Measurements from ENCODE around the gene MASP1. TPM values are rescaled to one million over a fixed set of nuclear protein-coding genes. Genes with fewer than 3 reads are reported as not detected.

The MASP1 gene
- total RNA-seq, 6 experiments from 2014 or later = 84.6 to 146 (median 114) TPM

DNA sequence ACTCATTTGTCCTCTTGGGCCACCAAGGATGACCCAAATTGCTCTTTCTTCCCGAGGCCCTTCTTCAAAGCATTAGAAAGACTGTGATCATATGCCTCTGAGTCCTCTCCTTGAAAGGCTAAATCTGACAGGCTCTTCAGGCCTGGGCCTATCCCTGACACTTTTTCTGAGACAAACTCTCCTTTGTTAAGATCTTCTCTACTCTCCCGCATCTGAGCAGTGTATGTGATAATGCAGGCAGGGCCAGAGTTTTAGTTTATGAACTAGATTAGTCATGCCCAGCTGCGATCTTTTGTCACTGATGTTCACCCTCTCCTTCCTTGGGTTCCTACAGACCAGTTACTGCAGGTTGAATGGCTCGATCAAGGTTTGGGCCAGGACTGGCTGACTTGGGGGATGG, 39.2 kb downstream of the MASP1 start:
- WGBS (ENCODE audit: insufficient coverage, low coverage, low lambda C conversion rate, missing lambda C conversion rate) = 75% methylated on average over 4 of the region's 4 CpGs

DNA sequence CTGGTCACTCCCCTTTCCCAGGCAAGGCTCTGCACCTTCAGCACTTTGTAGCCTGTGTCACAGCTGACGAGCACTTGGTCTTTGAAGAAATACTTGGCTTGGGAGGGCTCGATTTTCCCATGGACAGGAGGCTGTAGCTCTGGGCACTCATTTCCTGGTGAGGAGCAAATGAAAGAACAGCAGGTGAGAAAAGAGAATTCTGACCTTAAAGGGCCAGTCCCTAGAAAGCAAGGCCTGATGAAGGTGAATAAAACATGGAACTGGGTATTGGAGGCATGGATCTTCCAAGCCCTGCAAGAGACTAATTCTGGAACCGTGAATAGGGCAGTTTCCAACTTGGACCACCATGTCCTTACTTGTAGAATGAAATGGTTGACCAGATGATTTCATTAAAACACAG, 39.9 kb downstream of the MASP1 start:
- Histone ChIP-seq H3K27ac (no peak overlapping the region), H3K27me3 (no peaks in the 10 kb centered on the region), H3K4me3 (no peak overlapping the region), H3K9me3 (no peaks in the 10 kb centered on the region), H3K4me1 (no peaks in the 10 kb centered on the region), H3K36me3 (peaks cover 5 to 68% (median 32%) of the 10 kb centered on the region in 4 donors)
- 80% methylated on average over 1 of the region's 3 CpGs for WGBS (ENCODE audit: insufficient coverage, low coverage, low lambda C conversion rate, missing lambda C conversion rate)
- ATAC-seq (no peak), DNase-seq (no peak)
- TF ChIP-seq, protein P1, sequence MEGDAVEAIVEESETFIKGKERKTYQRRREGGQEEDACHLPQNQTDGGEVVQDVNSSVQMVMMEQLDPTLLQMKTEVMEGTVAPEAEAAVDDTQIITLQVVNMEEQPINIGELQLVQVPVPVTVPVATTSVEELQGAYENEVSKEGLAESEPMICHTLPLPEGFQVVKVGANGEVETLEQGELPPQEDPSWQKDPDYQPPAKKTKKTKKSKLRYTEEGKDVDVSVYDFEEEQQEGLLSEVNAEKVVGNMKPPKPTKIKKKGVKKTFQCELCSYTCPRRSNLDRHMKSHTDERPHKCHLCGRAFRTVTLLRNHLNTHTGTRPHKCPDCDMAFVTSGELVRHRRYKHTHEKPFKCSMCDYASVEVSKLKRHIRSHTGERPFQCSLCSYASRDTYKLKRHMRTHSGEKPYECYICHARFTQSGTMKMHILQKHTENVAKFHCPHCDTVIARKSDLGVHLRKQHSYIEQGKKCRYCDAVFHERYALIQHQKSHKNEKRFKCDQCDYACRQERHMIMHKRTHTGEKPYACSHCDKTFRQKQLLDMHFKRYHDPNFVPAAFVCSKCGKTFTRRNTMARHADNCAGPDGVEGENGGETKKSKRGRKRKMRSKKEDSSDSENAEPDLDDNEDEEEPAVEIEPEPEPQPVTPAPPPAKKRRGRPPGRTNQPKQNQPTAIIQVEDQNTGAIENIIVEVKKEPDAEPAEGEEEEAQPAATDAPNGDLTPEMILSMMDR (IDR thresholded peaks at IDR 0.05) = no peak
- intact Hi-C loops (cut with DNase I) = no loop called here

More for the DNA sequence above, 39.2 kb downstream of the MASP1 start:
- DNase-seq (no peak), ATAC-seq (no peak)
- Histone ChIP-seq H3K36me3 (peaks cover 6 to 75% (median 33%) of the 10 kb centered on the region in 4 donors), H3K9me3 (no peaks in the 10 kb centered on the region), H3K27me3 (no peaks in the 10 kb centered on the region), H3K4me3 (no peak overlapping the region), H3K27ac (no peak overlapping the region), H3K4me1 (no peaks in the 10 kb centered on the region)
- TF ChIP-seq POLR2A (IDR thresholded peaks at IDR 0.05) = no peak
- TF ChIP-seq, protein P1 (IDR thresholded peaks at IDR 0.05) = no peak
- intact Hi-C loops (cut with DNase I) = no loop called here

DNA sequence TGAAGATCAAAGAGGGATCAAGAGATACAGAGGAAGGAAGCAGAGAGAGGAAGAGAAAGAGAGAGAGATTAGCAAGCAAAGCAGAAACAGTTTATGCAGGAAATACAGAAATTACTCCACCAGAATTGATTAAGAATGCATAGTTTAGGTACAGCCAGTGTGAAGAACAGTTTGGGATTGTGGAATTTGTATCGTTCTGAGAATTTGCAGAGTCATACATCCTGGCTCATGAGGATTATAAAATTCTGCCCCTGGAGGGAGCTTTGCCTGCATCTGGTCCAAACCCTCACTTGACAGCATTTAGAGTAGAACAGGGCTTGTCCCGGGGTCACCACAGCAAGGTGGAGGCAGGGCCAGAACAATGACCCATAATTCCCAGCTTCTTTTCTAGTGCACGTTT, 44.1 kb downstream of the MASP1 start:
- no peak overlapping the region for H3K27ac ChIP-seq
- 45% methylated on average over 2 of the region's 3 CpGs for WGBS (ENCODE audit: insufficient coverage, low coverage, low lambda C conversion rate, missing lambda C conversion rate)

DNA sequence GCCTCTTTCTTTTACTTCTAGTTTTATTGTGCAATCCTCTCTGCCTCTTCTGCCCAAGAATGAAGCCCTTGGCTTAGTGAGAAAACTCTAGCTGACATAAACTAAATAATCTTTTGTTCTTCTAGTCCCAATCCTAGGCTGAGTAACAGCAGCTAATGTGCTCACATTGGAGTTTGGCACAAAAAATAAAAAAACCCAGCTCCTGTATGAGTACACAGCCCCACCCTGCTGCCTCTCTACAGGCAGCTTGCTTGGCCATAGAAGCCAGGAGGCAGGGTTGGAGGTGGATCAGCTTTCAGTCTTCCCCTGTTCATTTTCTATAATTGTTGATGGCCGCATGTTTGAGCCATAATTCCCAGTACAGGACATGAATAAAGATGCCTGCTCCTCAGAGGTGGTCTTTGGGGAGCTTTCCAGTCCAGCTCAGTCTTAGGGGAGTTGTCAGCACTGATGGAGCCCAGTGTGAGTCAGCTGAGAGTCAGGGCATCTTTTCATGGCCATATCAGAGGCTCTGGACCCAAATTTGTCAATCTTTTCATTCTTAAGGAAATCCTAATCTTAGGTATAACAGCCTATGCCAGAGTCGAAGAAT, 47.5 kb downstream of the MASP1 start:
- TF ChIP-seq, protein P1 (IDR thresholded peaks at IDR 0.05) = no peak
- TF ChIP-seq POLR2A (IDR thresholded peaks at IDR 0.05) = no peak
- Histone ChIP-seq H3K9me3 (no peaks in the 10 kb centered on the region), H3K27ac (no peak overlapping the region), H3K36me3 (peaks cover 0 to 24% (median 6%) of the 10 kb centered on the region in 4 donors), H3K27me3 (no peaks in the 10 kb centered on the region), H3K4me1 (no peaks in the 10 kb centered on the region), H3K4me3 (no peak overlapping the region)
- WGBS (ENCODE audit: insufficient coverage, low coverage, low lambda C conversion rate, missing lambda C conversion rate) = 75% methylated on average over 1 of the region's 2 CpGs
- DNase-seq (no peak), ATAC-seq (peak in 1 of 4 donors; percentile 10)
- intact Hi-C loops (cut with DNase I) = no loop called here

More for the DNA sequence above, 44.1 kb downstream of the MASP1 start:
- H3K36me3 ChIP-seq = peaks cover 0 to 28% (median 13%) of the 10 kb centered on the region in 4 donors
- TF ChIP-seq, protein P1 (IDR thresholded peaks at IDR 0.05) = no peak
- TF ChIP-seq POLR2A (IDR thresholded peaks at IDR 0.05) = no peak
- H3K27me3 ChIP-seq = no peaks in the 10 kb centered on the region
- intact Hi-C loops (cut with DNase I) = no loop called here
- peak in 3 of 4 donors; percentile 13 to 56 (median 34) for ATAC-seq
- DNase-seq = no peak
- no peaks in the 10 kb centered on the region for H3K4me1 ChIP-seq
- no peak overlapping the region for H3K4me3 ChIP-seq
- H3K9me3 ChIP-seq = no peaks in the 10 kb centered on the region
